HepG2 (cell line): ENCODE results near the gene C9orf50. TPM values are rescaled to one million over a fixed set of nuclear protein-coding genes. Genes with fewer than 3 reads are reported as not detected.

ENCODE experiments used
- DMAP1 ChIP-seq: IDR thresholded peaks from 2 replicates; pipeline ENCODE4 v1.6.1; 2016
- HCFC1 ChIP-seq: fragments of 150-350 bp; IDR thresholded peaks from 2 replicates; pipeline ENCODE4 v1.6.1; 2014; ENCODE audit warnings: low read depth, low read length
- NFIC ChIP-seq: IDR thresholded peaks from 2 replicates; pipeline ENCODE4 v1.6.1; 2012; ENCODE audit warnings: mild to moderate bottlenecking, low read length, inconsistent platforms
- POLR2AphosphoS5 ChIP-seq: IDR thresholded peaks from 2 replicates; pipeline ENCODE4 v1.6.1; 2012; ENCODE audit warnings: low read depth, low read length
- SOX13 ChIP-seq, 3 experiments: fragments of 450-650 bp in 1 of 3; sonication (generic) in 1 of 3; formaldehyde crosslinking in 1 of 3; IDR thresholded peaks in 2 of 3; conservative IDR thresholded peaks in 1 of 3; 2 replicates each; pipeline versions ENCODE4 v1.5.0 to v1.6.1; 2016 to 2020; ENCODE audit warnings: antibody characterized with exemption in 1 of 3, mild to moderate bottlenecking in 1 of 3, missing compliant biosample characterization in 1 of 3, missing genetic modification reagents in 1 of 3, moderate library complexity in 1 of 3
- SOX5 ChIP-seq: IDR thresholded peaks from 2 replicates; pipeline ENCODE4 v1.6.1; 2016; ENCODE audit warnings: borderline replicate concordance
- TAF1 ChIP-seq: sonication (generic); formaldehyde crosslinking; IDR thresholded peaks from 2 replicates; pipeline ENCODE4 v1.4.0; 2020; ENCODE audit warnings: missing genetic modification reagents
- TCF7 ChIP-seq: sonication (generic); IDR thresholded peaks from 2 replicates; pipeline ENCODE4 v1.6.1; 2016; ENCODE audit warnings: antibody characterized with exemption, low read depth
- ZFX ChIP-seq: sonication (generic); formaldehyde crosslinking; IDR thresholded peaks from 2 replicates; pipeline ENCODE4 v1.4.0; 2020; ENCODE audit warnings: mild to moderate bottlenecking, low read depth, missing genetic modification reagents, moderate library complexity
- ZNF337 ChIP-seq: sonication (generic); formaldehyde crosslinking; IDR thresholded peaks from 2 replicates; pipeline ENCODE4 v1.5.1; 2020; ENCODE audit warnings: missing genetic modification reagents, low read depth, mild to moderate bottlenecking, borderline replicate concordance
- ZNF496 ChIP-seq: sonication (generic); formaldehyde crosslinking; IDR thresholded peaks from 2 replicates; pipeline ENCODE4 v1.8.1; 2023; ENCODE audit warnings: mild to moderate bottlenecking, moderate library complexity, missing genetic modification reagents; ENCODE audit not compliant: insufficient replicate concordance
- polyA plus RNA-seq, 8 experiments: library from polyadenylated mRNA; depleted of rRNA in 3 of 8; stranded (reverse) in 7 of 8; unstranded in 1 of 8; fragments of >200 nt; fragmentation: Illumina TruSeq in 4 of 8; extraction: Trizol in 4 of 8; gene quantifications; 2 replicates each; pipeline versions ENCODE4 v1.2.1 to v1.2.3, GENCODE V29; 2011 to 2016; ENCODE audit warnings: low read depth in 4 of 8, missing spikeins in 1 of 8, mixed read lengths in 1 of 8; ENCODE audit not compliant: insufficient read depth in 1 of 8
- total RNA-seq, 5 experiments: library from RNA; depleted of rRNA; stranded (reverse); fragments of >200 nt; fragmentation: Illumina TruSeq; extraction: Trizol; gene quantifications; 2 replicates each; pipeline ENCODE4 v1.2.3, GENCODE V29; 2016; ENCODE audit warnings: low read depth in 1 of 5
- TF ChIP-seq, protein P1 (sequence below): sonication (generic); formaldehyde crosslinking; IDR thresholded peaks from 2 replicates; pipeline ENCODE4 v1.4.0; 2020; ENCODE audit warnings: missing genetic modification reagents, low read depth, mild to moderate bottlenecking, borderline replicate concordance
- TF ChIP-seq, protein P2 (sequence below): IDR thresholded peaks from 2 replicates; pipeline ENCODE4 v1.6.1; 2016; ENCODE audit warnings: low read depth, borderline replicate concordance
- TF ChIP-seq, protein P3 (sequence below): sonication (generic); formaldehyde crosslinking; IDR thresholded peaks from 2 replicates; pipeline ENCODE4 v1.4.0; 2020; ENCODE audit warnings: missing genetic modification reagents
- TF ChIP-seq, protein P4 (sequence below): sonication (generic); formaldehyde crosslinking; IDR thresholded peaks from 2 replicates; pipeline ENCODE4 v1.8.0; 2022; ENCODE audit warnings: missing genetic modification reagents, mild to moderate bottlenecking, inconsistent platforms, borderline replicate concordance
- TF ChIP-seq, protein P5 (sequence below): sonication (generic); formaldehyde crosslinking; IDR thresholded peaks from 2 replicates; pipeline ENCODE4 v1.8.1; 2022; ENCODE audit warnings: low read depth, mild to moderate bottlenecking, missing genetic modification reagents
- TF ChIP-seq, protein P6 (sequence below): sonication (generic); formaldehyde crosslinking; IDR thresholded peaks from 2 replicates; pipeline ENCODE4 v1.4.0; 2020; ENCODE audit warnings: low read depth, missing genetic modification reagents

Gene C9orf50
- total and polyA plus RNA-seq, 2 of the 13 experiments (the other 11 are each of a cell fraction or from before 2014, with no cell fraction given), result not detected

DNA sequence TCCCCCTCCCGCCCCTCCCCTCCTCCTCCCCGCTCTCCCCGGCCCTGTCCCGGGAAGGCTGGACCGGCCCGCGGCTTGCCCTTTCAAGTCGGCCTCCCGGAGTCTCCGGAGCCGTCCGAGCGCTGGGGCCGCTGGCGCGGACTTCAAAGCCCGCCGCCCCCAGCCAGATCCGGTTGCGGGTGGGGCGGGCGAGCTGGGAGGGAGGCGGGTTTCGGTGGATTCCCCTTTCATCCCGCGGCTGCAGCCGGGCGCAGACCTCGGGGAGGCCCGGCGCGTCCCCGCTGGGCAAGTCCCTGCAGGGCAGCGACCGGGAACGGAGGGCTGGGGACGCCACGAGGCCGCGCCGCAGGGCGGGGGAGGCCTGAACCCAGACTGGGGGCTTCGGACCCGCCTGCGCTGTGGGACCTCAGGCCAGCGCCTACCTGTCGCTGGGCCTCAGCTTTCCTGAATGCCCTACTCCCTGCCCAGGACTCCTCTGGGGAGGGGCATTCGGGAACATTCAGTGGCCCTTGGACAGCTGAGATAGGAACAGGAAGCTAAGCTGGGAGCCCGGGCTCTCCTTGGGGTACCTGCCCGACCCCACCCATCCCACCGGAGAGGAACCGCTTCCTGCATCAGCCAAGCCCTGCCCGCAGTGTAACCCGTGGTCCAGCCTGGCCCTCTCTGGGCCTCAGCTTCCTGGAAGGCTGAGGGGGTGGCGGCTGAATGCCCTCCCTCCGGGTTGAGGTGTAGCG is 23.4 kb downstream of the C9orf50 start (continued):
- TF ChIP-seq, protein P1, sequence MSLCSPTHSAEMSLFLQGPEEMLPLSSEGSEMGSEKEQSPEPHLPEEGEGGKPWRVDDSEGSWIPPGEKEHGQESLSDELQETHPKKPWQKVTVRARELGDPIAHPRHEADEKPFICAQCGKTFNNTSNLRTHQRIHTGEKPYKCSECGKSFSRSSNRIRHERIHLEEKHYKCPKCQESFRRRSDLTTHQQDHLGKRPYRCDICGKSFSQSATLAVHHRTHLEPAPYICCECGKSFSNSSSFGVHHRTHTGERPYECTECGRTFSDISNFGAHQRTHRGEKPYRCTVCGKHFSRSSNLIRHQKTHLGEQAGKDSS (CRISPR knock-in tag), result peak; percentile 61; the same call in 1 of the 2 replicates
- TF ChIP-seq SOX5 (peak; percentile 83; the same call in 1 of the 2 replicates), SOX13 (IDR thresholded peaks at IDR 0.05) (no peak; the same call in 1 of the 2 replicates), SOX13 (CRISPR knock-in tag; conservative IDR thresholded peaks at IDR 0.05 in 1 of 2, IDR thresholded peaks at IDR 0.05 in 1 of 2) (peak in 1 of 2 experiments; percentile 86; a peak in 2 of 4 replicates), TAF1 (CRISPR knock-in tag) (no peak), POLR2AphosphoS5 (peak; percentile 55), NFIC (peak; percentile 76; the same call in 1 of the 2 replicates), ZNF337 (0 out of 2 replicates have a peak, but pooled peaks have one; percentile 31), HCFC1 (no peak), ZFX (CRISPR knock-in tag) (peak; percentile 93), DMAP1 (peak; percentile 89), ZNF496 (CRISPR knock-in tag) (no peak), TCF7 (peak; percentile 98)
- TF ChIP-seq, protein P2, sequence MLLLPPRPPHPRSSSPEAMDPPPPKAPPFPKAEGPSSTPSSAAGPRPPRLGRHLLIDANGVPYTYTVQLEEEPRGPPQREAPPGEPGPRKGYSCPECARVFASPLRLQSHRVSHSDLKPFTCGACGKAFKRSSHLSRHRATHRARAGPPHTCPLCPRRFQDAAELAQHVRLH (CRISPR knock-in tag), result no peak; the same call in 1 of the 2 replicates
- TF ChIP-seq, protein P3, sequence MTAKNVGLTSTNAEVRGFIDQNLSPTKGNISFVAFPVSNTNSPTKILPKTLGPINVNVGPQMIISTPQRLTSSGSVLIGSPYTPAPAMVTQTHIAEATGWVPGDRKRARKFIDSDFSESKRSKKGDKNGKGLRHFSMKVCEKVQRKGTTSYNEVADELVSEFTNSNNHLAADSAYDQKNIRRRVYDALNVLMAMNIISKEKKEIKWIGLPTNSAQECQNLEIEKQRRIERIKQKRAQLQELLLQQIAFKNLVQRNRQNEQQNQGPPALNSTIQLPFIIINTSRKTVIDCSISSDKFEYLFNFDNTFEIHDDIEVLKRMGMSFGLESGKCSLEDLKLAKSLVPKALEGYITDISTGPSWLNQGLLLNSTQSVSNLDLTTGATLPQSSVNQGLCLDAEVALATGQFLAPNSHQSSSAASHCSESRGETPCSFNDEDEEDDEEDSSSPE (CRISPR knock-in tag), result peak; percentile 78
- TF ChIP-seq, protein P4, sequence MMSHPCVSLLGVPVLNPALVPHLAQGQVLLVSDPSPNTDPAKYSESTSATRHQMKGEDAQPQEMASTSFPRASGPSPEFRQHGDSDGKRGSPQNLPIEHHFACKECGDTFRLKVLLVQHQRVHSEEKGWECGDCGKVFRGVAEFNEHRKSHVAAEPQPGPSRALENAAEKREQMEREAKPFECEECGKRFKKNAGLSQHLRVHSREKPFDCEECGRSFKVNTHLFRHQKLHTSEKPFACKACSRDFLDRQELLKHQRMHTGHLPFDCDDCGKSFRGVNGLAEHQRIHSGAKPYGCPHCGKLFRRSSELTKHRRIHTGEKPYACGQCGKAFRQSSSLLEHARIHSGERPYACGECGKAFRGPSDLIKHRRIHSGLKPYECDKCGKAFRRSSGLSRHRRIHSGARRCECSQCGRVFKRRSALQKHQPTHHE (CRISPR knock-in tag), result no peak
- TF ChIP-seq, protein P5, sequence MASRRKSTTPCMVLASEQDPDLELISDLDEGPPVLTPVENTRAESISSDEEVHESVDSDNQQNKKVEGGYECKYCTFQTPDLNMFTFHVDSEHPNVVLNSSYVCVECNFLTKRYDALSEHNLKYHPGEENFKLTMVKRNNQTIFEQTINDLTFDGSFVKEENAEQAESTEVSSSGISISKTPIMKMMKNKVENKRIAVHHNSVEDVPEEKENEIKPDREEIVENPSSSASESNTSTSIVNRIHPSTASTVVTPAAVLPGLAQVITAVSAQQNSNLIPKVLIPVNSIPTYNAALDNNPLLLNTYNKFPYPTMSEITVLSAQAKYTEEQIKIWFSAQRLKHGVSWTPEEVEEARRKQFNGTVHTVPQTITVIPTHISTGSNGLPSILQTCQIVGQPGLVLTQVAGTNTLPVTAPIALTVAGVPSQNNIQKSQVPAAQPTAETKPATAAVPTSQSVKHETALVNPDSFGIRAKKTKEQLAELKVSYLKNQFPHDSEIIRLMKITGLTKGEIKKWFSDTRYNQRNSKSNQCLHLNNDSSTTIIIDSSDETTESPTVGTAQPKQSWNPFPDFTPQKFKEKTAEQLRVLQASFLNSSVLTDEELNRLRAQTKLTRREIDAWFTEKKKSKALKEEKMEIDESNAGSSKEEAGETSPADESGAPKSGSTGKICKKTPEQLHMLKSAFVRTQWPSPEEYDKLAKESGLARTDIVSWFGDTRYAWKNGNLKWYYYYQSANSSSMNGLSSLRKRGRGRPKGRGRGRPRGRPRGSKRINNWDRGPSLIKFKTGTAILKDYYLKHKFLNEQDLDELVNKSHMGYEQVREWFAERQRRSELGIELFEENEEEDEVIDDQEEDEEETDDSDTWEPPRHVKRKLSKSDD (CRISPR knock-in tag), result no peak; the same call in 1 of the 2 replicates
- TF ChIP-seq, protein P6, sequence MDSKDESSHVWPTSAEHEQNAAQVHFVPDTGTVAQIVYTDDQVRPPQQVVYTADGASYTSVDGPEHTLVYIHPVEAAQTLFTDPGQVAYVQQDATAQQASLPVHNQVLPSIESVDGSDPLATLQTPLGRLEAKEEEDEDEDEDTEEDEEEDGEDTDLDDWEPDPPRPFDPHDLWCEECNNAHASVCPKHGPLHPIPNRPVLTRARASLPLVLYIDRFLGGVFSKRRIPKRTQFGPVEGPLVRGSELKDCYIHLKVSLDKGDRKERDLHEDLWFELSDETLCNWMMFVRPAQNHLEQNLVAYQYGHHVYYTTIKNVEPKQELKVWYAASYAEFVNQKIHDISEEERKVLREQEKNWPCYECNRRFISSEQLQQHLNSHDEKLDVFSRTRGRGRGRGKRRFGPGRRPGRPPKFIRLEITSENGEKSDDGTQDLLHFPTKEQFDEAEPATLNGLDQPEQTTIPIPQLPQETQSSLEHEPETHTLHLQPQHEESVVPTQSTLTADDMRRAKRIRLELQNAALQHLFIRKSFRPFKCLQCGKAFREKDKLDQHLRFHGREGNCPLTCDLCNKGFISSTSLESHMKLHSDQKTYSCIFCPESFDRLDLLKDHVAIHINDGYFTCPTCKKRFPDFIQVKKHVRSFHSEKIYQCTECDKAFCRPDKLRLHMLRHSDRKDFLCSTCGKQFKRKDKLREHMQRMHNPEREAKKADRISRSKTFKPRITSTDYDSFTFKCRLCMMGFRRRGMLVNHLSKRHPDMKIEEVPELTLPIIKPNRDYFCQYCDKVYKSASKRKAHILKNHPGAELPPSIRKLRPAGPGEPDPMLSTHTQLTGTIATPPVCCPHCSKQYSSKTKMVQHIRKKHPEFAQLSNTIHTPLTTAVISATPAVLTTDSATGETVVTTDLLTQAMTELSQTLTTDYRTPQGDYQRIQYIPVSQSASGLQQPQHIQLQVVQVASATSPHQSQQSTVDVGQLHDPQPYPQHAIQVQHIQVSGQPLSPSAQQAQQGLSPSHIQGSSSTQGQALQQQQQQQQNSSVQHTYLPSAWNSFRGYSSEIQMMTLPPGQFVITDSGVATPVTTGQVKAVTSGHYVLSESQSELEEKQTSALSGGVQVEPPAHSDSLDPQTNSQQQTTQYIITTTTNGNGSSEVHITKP (CRISPR knock-in tag), result peak; percentile 56; the same call in 1 of the 2 replicates
